Karpas-422 (cell line): ENCODE results near the gene SLC29A1. TPM values are rescaled to one million over a fixed set of nuclear protein-coding genes. Genes with fewer than 3 reads are reported as not detected.

ENCODE experiments used
- DNase-seq: peaks from one replicate; pipeline ENCODE4 v3.0.0-alpha.2; 2015
- H2AFZ ChIP-seq: fragments of 200-600 bp; sonication (generic); 2 replicates; pipeline ENCODE4 v1.6.1; 2014; ENCODE audit warnings: antibody characterized with exemption, low read length, mixed read lengths
- H3K27ac ChIP-seq: fragments of 200-600 bp; sonication (generic); 2 replicates; pipeline ENCODE4 v1.5.1; 2014; ENCODE audit warnings: mild to moderate bottlenecking, low read length, moderate library complexity
- H3K27me3 ChIP-seq: fragments of 200-600 bp; sonication (generic); 2 replicates; pipeline ENCODE4 v1.6.1; 2014; ENCODE audit warnings: low read length, mixed read lengths
- H3K36me3 ChIP-seq: fragments of 200-600 bp; sonication (generic); 2 replicates; pipeline ENCODE4 v1.6.1; 2014; ENCODE audit warnings: low read length, mixed read lengths; ENCODE audit not compliant: insufficient read depth
- H3K4me1 ChIP-seq: fragments of 200-600 bp; sonication (generic); 2 replicates; pipeline ENCODE4 v1.6.1; 2014; ENCODE audit warnings: mild to moderate bottlenecking, low read length, mixed read lengths
- H3K4me2 ChIP-seq: fragments of 200-600 bp; sonication (generic); 2 replicates; pipeline ENCODE4 v1.6.1; 2014; ENCODE audit warnings: low read length, low read depth, mild to moderate bottlenecking; ENCODE audit not compliant: poor library complexity, severe bottlenecking
- H3K4me3 ChIP-seq: fragments of 200-600 bp; sonication (generic); 2 replicates; pipeline ENCODE4 v1.5.1; 2014; ENCODE audit warnings: mild to moderate bottlenecking, antibody characterized with exemption, low read length, mixed read lengths
- H3K79me2 ChIP-seq: fragments of 200-600 bp; sonication (generic); 2 replicates; pipeline ENCODE4 v1.6.1; 2014; ENCODE audit warnings: mild to moderate bottlenecking, low read length, mixed read lengths
- H3K9ac ChIP-seq: fragments of 200-600 bp; sonication (generic); 2 replicates; pipeline ENCODE4 v1.6.0; 2014; ENCODE audit warnings: low read length
- H3K9me2 ChIP-seq: fragments of 200-600 bp; sonication (generic), shearing (Covaris generic); replicated peaks from 2 replicates; pipeline ENCODE4 v1.6.0; 2014; ENCODE audit warnings: mild to moderate bottlenecking, low read length, moderate library complexity; ENCODE audit not compliant: insufficient read depth
- H3K9me3 ChIP-seq: fragments of 300-700, 200-600 bp; sonication (generic); 2 replicates; pipeline ENCODE4 v1.6.1; 2014; ENCODE audit warnings: low read length, mixed read lengths
- H4K20me1 ChIP-seq: fragments of 200-600 bp; sonication (generic); 2 replicates; pipeline ENCODE4 v1.6.1; 2014; ENCODE audit warnings: mild to moderate bottlenecking, antibody characterized with exemption, low read length, low read depth; ENCODE audit not compliant: insufficient read depth
- small RNA-seq: library from RNA; depleted of rRNA; stranded (forward); fragments of <200 nt; gene quantifications from one replicate; pipeline ENCODE3, GENCODE V24; 2014
- total RNA-seq: library from RNA; depleted of rRNA; stranded (reverse); fragments of >200 nt; shearing (Covaris generic); gene quantifications from 2 replicates; pipeline ENCODE4 v1.2.3, GENCODE V29; 2014; ENCODE audit warnings: low replicate concordance; rRNA removed

SLC29A1 gene
- total RNA-seq, 1 experiment from 2014 or later: 26.9 TPM

DNA sequence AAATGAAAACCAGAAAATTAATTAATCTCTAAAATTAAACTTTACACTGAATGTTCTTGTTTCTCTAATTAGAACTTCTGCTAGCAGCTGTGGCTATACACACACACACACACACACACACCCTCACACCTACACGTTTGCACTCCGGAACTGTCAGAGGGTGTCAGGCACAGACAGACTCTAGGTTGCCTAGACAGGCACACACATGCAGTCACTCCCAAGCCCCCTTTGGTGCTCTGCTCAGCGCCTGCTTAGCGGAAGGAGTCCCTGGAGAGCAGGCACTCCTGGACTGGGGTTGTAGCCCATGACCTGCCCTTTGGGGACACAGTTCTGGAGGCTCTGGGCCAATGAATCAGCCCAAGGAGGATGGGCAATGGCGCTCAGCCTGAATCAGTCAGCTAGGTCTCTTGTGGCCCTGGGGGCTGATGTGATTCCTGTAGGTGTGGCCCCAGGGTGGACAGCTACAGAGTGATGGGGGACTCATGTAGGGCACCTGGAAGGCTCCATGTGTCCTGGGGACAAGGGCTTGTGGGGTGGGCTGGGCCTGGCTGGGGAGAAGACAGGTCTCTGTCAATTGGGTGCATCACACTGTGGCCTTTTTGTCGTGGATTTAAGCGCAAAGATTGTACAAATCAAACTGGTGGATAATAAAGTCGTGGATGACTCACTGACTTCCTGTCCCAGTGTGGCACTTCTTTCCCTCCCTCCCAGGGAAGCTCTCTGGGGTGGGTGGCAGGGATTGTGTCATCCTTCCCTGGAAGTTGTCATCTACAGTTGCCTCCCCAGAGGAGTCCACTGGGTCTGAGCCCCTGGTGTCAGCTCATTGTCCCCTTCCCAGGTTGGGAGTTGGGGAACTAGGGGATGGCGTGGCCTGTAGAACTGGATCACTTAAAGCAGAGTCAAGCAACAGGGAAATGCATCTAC, 55.6 kb downstream of the SLC29A1 start:
- no peaks in the 10 kb centered on the region for H3K27me3 ChIP-seq
- H3K9ac ChIP-seq: no peak overlapping the region
- H3K36me3 ChIP-seq: no peaks in the 10 kb centered on the region
- no peaks in the 10 kb centered on the region for H3K79me2 ChIP-seq
- no peaks in the 10 kb centered on the region for H3K9me3 ChIP-seq
- no peaks in the 10 kb centered on the region; the same call in 1 of the 2 replicates for H4K20me1 ChIP-seq
- no peaks in the 10 kb centered on the region for H3K4me1 ChIP-seq
- no peak overlapping the region for H3K27ac ChIP-seq
- H3K4me2 ChIP-seq: no peak overlapping the region
- no peak overlapping the region for H2AFZ ChIP-seq
- DNase-seq: no peak
- no peak overlapping the region for H3K4me3 ChIP-seq
- H3K9me2 ChIP-seq: no peaks in the 10 kb centered on the region

Small RNA genes lying within 50 kb of the gene (small RNA-seq; reads per million reads assigned to genes)
- gene RN7SL811P: not detected

Other genes with a start within 250 kb of the SLC29A1 start
- 80.1 and 82.9 TPM in 2 replicates for gene MRPL14, start 96.1 kb upstream of the SLC29A1 start, total RNA-seq
- 4.5 and 9.1 TPM in 2 replicates for gene TMEM63B, start 96.0 kb upstream of the SLC29A1 start, total RNA-seq
- not detected in 2 replicates for gene CAPN11, start 64.8 kb upstream of the SLC29A1 start, total RNA-seq
- not detected in 2 replicates for gene MYMX, start 6.7 kb upstream of the SLC29A1 start, total RNA-seq
- gene HSP90AB1, start 23.5 kb downstream of the SLC29A1 start, total RNA-seq: 474 and 539 TPM in 2 replicates
- 30.0 and 49.9 TPM in 2 replicates for gene SLC35B2, start 33.9 kb downstream of the SLC29A1 start, total RNA-seq
- gene NFKBIE, start 42.0 kb downstream of the SLC29A1 start, total RNA-seq: 22.2 and 26.1 TPM in 2 replicates
- gene TMEM151B, start 46.9 kb downstream of the SLC29A1 start, total RNA-seq: 0.04 and 0.18 TPM in 2 replicates
- gene AARS2, start 89.8 kb downstream of the SLC29A1 start, total RNA-seq: 6.1 and 19.6 TPM in 2 replicates
- not detected in 2 replicates for gene SPATS1, start 119.1 kb downstream of the SLC29A1 start, total RNA-seq
- gene CDC5L, start 164.1 kb downstream of the SLC29A1 start, total RNA-seq: 15.3 and 19.1 TPM in 2 replicates